HG03378 (cell line): ENCODE measurements around the gene FHL5.
A peak's percentile ranks its signal among the peaks of the same experiment; 100 is the strongest.
"Not testable (repeated sequence)": the region's sequence is repeated elsewhere in the genome, so short reads cannot be mapped to it uniquely, and the experiment has no call there.

ENCODE experiments used
- ATAC-seq: cut with Tn5 transposase; IDR thresholded peaks from one replicate; pipeline ENCODE4 v1.9.1; 2021; ENCODE audit warnings: mild to moderate bottlenecking, moderate library complexity; ENCODE audit not compliant: unreplicated experiment

Gene FHL5, protein sequence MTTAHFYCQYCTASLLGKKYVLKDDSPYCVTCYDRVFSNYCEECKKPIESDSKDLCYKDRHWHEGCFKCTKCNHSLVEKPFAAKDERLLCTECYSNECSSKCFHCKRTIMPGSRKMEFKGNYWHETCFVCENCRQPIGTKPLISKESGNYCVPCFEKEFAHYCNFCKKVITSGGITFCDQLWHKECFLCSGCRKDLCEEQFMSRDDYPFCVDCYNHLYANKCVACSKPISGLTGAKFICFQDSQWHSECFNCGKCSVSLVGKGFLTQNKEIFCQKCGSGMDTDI

DNA sequence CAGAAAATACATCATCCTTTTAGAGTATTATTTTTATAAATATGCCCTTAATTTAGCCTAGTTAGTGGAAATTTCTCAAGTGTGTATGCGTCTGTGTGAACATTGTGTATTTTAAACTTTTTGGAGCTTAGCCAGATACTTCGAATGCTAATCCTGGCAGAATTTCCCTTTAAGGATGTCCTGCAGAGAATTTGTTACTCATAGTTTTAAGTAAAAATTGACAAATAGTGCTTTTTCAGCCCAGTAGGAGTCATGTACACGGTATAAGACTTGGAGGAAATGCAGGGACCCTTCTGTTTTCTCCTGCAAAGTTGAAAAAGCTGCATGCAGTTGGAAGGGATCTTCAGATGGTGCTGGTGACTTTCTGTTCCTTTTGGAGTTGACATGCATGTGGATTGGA is at the start of gene FHL5:
Gene FHL5 (plus strand): TSS at position 243 of the 400 bp plus-strand sequence. CDS start 40,486 bp downstream, outside the sequence.
- ATAC-seq = no peak

DNA sequence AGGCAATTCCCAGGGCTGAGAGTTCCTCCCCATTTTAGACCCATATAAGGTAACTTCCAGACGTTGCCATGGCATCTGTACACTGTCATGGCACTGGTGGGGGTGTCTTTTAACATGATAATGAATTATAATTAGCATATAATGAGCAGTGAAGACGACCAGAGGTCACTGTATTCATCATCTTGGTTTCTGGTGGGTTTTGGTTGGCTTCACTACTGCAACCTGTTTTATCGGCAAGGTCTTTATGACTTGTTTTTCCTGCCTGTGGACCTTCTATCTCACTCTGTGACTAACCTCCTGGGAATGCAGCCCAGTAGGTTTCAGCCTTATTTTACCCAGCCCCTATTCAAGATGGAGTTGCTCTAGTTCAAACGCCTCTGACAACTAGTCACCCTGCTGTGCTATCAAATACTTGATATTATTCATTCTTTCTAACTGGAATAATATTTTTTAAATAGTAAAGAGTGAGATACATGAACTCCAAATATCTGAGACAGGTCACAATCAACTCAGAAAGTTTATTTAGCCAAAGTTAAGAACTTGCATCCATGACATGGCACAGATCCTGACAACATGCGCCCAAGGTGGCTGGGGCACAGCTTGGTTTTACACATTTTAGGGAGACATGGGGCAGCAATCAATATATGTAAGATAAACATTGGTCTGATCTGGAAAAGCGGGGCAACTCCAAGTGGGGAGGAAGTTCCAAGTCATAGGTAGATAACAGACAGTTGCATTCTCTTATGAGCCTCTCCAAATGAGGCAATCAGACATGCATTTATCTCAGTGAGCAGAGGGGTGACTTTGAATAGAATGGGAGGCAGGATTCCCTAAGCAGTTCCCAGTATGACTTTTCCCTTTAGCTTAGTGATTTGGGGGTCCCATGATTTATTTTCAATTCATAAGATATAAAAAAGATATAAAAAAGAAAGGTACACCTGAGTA is 42.5 kb upstream of the FHL5 start:
- ATAC-seq = no peak

DNA sequence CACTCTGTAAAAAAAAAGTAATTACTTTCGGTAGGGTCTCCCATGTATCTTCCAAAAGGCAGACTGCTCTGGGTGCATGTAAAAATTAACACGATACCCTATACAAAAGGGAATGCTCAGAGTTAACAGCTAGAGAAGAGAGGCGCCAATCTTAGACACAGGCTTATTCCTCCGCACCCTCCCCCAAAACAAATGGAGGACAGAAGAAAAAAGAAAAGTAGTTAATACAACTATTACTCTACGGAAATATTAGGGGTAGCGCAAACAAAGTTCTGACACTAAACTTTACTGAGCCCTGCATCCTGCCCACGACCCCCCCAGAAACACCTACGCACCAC is 41.7 kb upstream of the FHL5 start:
- ATAC-seq = no peak

DNA sequence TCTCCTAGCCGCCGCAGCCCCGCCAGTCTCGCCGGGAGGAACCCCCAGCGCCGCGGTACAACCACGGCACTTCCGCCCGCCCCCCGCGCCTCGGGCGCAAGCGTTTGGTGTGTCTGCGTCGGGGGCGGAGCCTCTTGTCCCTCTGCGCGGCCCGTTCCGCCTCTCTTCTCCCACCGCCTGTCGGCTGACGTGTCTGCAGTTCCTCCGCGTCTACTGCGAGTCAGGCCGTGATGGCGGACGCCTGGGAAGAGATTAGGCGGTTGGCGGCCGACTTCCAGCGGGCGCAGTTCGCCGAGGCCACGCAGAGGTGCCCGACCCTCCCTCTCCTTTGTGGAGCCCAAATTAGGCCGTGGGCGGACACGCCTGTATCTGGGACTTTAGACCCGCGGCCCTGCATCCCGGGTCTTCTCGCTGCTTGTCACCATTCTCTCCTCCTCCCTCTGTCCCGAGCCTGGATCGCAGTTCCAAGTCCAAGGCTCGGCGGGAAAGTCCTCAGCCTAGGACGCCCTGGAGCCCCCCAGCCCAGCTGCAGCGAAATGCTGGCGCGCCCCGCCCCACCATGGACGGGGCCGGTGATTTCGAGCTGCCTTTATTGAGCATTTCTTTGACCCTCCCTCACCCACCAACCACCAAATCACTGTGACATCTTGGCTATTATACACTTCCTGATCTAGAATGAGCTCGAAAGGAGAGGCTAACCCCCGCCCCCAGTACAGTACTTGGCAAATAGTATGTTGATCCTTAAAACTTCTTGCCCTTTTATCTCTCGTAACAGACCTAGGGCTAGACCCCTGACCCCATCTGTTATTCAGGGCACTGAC is 41.1 kb upstream of the FHL5 start, which contains the start of gene UFL1:
Gene UFL1 (plus strand): TSS at position 163 of the 821 bp plus-strand sequence. CDS start 68 bp downstream, at position 231.
- peak; percentile 94 for ATAC-seq

DNA sequence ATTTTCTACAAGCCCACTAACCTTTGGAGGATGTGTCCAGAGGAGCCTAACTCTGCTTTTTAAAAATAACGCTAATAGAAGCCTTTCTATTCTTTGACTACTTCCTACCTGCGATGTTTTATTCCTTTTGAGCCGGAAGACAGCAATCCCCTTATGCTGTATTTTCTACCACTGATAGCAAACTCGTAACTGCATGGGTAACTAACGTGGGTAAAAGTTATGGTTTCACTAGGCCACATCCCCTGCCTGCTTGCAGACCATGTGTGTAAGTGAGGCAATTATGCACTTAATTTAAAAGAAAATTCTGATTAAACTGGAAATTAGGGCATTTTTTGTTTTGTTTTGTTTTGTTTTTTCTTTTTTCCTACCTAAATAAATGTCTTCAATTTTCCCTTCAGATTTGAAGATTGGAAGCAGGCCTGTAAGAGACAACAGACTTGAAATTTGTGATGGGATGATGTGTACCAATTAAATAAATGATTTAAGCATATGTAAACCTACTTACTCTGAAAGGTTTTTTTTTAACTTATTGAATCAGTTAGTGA is 40.4 kb upstream of the FHL5 start:
- ATAC-seq = peak; percentile 39

DNA sequence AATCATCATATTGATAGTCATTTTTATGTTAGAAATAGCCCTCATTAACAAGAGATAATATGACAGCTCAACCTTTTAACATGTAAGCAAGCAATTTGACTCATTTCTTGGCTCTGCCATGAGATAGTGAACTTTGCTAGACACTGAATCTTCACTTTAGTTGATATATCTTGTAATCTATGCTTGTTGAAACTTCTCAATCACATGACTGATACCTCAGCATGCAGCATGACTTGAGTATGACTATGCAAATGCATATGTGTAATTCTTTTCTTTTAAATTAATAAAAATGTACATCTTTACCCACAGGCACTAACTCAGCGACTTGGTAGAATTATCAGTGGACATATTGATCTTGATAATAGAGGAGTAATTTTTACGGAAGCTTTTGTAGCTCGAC is 34.7 kb upstream of the FHL5 start:
- no peak for ATAC-seq

DNA sequence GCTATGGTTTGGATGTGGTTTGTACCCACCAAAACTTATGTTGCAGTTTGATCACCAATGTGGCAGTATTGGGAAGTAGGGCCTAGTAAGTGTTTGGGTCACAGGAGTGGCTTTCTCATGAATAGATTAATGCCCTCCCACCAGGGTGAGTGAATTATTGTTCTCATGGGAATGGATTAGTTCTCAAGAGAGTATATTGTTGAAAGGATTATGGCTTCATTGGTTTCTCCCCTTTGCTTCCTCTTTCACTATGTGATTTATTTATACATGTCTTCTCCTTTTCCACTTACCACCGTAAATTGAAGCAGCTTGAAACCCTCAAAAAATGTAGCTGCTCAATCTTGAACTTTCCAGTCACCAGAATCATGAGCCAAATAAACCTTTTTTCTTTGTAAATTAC is 30.5 kb upstream of the FHL5 start:
- peak; percentile 56 for ATAC-seq

DNA sequence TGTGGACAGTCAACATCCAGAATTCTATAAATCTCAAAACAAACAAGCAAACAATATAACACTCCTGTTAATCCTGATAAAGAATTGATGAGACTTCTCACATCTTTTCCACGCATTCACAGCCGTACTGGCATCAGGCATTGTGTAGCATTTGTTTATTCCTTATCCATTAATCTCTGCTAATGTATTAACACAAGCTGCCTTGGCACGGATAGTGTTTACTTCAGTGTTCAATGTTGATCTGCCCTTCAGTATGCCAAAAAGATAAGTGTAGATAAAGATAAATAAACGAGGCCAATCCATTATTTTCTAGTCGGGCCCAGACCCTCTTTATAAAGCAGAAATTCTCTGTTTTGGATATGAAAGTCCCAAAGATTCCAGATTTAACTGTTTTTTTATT is 25.2 kb upstream of the FHL5 start:
- no peak for ATAC-seq

DNA sequence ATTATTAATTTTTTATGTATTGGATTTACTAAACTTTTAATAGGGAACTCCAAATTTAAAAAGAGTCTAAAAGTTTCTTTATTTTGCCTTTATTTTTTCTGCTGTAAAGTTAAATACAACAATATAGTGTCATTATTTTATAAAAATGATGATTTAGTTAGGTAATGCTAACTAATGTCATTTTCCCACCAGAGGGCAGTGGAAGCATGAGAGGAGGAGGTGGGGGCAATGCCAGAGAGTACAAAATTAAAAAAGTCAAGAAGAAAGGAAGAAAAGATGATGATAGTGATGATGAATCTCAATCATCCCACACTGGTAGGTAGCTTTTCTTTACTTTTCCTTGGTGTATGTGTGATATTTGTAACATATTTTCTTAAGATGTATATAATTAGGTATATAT is 20.2 kb upstream of the FHL5 start:
- peak; percentile 73 for ATAC-seq

DNA sequence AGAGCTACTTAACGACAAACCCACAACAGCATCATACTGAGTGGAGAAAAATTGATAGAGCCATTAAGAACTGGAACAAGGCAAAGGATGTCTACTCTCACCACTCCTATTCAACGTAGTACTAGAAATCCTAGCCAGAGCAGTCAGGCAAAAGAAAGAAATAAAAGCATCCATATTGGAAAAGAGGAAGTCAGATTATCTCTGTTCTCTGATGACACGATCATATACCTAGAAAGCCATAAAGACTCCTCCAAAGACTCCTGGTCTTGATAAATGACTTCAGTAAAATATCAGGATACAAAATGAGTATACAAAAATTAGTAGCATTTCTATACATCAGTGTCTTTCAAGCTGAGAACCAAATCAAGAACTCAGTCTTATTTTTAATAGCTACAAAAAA is 17.0 kb upstream of the FHL5 start:
- no peak for ATAC-seq

DNA sequence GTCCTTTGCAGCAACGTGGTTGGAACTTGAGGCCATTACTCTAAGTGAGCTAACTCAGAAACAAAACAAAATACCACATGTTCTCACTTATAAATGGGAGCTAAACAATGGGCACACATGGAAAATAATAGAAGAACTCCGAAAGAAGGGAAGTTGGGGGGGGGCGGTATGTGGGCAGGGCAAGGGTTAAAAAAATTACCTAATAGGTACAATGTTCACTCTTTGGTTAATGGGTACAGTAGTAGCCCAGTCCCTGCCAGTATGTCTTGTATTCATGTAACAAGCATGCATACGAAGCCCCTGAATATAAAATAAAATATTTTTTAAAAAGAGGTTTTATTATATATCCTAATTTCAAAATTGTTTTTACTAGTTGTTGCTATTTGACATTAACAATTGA is 15.3 kb upstream of the FHL5 start:
- ATAC-seq = no peak

DNA sequence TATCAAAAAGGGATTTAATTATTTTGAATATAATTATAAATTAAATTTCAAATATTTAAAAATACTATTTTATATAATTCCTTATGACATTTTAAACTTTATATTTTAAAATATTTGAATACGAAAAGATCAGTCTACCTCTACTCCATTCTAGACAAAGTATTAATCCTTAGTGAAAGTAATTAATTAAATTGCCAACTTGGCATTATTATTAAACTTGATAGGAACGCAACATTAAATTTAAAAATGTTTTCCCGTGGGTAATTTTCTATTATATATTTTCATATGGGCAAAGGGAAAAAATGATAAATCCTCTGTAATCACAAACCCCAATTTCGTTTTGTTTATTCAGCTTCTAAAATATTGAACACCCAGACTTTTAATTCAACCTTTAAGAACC is 8.4 kb upstream of the FHL5 start:
- no peak for ATAC-seq

DNA sequence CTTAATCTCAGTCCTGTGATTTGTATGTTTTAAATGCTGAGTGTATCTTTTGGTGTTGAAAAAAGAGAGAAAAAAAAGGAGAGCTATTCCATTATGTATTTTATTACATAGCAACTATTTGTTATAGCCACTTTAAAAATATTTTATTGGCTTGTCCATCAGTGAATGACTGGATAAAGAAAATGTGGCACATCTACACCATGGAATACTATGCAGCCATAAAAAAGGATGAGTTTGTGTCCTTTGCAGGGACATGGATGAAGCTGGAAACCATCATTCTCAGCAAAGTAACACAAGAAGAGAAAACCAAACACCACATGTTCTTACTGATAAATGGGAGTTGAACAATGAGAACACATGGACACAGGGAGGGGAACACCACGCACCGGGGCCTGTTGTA is 3.2 kb upstream of the FHL5 start:
- not testable (repeated sequence) for ATAC-seq

DNA sequence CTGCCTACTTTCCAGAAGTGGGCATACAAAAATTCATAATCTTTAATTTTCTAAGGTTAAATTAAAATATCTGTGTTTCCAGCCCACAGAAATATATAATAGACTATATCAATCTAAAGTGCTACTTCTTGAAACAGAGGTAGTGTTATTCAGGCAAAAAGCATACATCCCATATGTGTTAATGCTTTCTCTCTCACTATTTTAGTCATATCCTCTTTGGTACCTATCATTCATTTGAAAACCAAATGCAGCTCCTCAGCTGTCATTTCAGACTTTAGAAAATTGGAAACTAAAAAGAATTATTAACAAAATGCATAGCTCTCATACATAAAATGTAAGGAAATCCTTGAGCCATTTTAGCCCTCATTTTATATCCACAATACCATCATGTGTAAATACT is 925 bp downstream of the FHL5 start:
- ATAC-seq = no peak

DNA sequence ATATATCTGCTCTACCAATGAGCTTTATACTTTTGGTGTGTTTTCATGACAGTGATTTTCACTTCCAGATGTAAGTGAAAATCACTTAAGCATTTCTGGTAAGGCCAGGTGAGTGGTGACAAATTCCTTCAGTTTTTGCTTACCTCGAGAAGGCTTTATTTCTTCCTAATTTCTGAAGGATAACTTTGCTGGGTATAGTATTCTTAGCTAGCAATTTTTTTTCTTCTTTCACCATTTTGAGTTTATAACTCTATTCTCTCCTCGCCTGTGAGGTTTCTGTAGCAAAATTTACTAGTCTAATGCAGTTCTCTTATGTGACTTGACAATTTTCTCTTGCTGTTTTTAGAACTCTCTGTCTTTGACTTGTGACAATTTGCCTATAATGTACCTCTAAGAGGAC is 7.1 kb downstream of the FHL5 start:
- ATAC-seq = no peak

DNA sequence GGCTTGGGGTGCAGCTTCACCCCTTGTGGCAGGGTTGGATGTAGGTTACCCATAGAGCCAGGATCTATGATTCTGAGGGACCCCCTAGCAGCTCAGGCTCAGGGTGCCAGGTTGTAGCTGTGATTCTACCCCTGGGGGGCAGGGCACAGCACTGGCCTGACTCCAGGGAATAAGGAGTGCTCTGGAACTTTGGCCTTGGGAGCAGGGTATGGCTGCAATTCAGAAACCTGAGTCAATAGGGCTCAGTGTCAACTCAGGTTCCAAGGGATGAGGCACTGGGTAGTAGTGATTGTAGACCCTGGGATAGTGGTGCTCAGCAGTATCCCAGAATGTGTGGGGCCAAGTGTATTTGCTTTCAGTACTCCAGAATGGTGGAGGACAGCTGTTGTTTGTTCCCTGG is 8.6 kb downstream of the FHL5 start:
- ATAC-seq = no peak

DNA sequence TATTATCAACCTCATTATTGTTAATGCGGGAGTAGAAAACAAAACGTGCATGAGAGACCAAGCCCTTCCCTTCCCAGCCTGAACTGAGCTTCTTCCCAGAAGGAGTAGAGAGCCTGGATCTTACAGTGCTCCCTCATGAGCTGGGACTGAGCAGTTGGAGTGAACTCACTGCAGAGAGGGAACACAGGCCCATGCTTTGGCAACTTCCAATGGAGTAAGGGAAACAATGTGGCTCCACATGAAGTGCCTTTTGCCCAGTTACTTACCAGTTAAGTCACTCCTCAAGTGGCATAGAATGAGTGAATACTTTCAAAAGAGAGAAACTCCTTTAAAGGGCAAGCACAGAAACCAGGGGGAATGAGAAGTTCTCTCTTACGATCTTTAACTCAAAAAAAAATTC is 12.4 kb downstream of the FHL5 start:
- no peak for ATAC-seq

DNA sequence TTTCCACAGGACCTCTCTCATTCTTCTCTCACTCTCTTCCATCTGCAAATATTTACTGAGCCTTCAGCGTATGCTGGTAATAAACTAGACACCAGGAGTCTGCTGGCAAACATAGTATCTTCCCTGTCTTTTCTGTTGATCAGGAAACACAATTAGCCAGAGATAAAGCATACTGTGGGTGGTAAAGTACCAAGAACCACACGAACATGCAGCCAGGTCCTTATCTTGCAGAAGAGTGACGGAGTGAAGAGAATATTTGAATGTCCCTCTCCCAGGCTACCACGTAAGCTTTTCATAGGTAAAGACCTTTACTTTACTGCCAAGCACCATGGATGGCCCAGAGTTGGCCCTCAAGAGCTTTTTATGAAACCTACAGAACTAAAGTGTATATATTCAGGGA is 13.3 kb downstream of the FHL5 start:
- no peak for ATAC-seq

DNA sequence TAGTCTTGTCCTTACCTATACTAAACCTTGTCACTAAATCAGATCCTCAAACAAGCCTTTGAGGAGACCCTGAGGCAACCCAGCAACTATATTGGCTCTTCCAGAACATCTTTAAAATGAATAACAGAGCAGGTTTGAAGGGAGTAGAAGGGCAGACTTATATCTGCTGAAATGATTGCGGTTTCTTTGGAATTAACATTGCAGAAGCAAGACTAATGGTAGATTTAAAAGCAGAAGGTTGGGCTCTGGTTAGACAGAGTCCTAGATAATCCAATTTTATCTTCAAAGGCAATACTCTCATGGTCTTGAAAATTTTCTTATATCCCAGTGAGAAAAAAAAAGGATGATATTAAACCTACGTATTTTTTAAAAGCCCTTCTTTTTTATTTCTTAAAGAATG is 19.1 kb downstream of the FHL5 start:
- ATAC-seq = no peak

DNA sequence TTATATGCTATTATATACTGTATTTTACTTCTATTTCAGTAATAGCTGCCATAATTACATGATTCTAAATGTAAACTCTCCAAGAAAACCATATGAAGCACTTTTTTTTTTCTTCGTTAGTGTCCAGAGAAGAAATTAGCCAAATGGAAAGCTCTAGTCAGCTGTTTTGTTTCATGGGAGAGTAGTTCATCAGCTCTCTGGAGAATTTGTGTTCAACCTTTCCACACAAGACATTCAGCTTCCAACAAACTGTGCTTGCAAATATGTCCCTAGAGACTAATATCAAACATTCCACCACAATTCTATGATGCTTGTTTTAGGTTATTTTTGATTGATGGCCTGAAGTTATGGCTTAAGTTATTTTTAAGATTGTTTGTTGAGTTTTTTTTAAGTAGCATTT is 19.5 kb downstream of the FHL5 start:
- ATAC-seq = no peak

DNA sequence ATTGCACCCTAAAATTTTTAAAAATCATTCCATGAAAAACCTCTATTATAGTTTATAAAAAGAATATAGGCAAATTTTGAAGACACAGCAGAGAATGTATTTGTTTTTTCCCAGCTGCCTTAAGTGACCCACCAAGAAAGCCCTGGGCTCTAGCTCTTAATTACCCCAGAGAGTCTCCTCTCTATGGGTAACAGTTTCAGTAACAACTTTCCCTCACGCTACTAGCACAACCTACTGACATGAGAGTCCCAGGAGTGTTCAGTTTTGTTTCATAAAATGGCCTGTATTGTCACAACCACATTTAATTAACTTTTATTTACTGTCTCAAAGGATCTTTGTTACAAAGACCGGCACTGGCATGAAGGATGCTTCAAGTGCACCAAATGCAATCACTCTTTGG is 41.5 kb downstream of the FHL5 start:
- ATAC-seq = no peak
